Gastrocnemius medialis (tissue), 4 donors: ENCODE data around the gene ARHGAP10.

Experiments used
- CTCF ChIP-seq, 5 experiments: fragments of 450-650 bp in 3 of 5; fragments of 200-600 bp in 2 of 5; sonication (generic) in 2 of 5; IDR thresholded peaks in 4 of 5; conservative IDR thresholded peaks in 1 of 5; 1 replicate in 4 of 5; 2 replicates in 1 of 5; pipeline ENCODE4 v1.5.1; 2016 to 2019; ENCODE audit warnings: antibody characterized with exemption in 5 of 5, mild to moderate bottlenecking in 3 of 5, moderate library complexity in 3 of 5
- POLR2A ChIP-seq, 2 donors: fragments of 450-650 bp; IDR thresholded peaks; one replicate each; pipeline ENCODE4 v1.6.1; 2017; ENCODE audit warnings: antibody characterized with exemption in 2 of 2, mild to moderate bottlenecking in 2 of 2, moderate library complexity in 2 of 2

- TF ChIP-seq CTCF (IDR thresholded peaks at IDR 0.05 in 4 of 5, conservative IDR thresholded peaks at IDR 0.05 in 1 of 5) = no peak
- TF ChIP-seq POLR2A (IDR thresholded peaks at IDR 0.05) = no peak
Observed at GRCh38 chr4:147860960-147861359, 129.1 kb downstream of the ARHGAP10 start.
